IMR-90 (cell line): ENCODE data around the gene DCANP1. TPM values are rescaled to one million over a fixed set of nuclear protein-coding genes. Genes with fewer than 3 reads are reported as not detected.

Experiments
- ATAC-seq: fragments of 200-7000 bp; cut with Tn5 transposase; 2 replicates; pipeline ENCODE4 v1.9.1; 2020; ENCODE audit warnings: low read depth, mild to moderate bottlenecking, moderate library complexity
- BruUV-seq: library from RNA; stranded (reverse); fragments of 400-500 nt; replicated peaks from 2 replicates; lab custom pipeline; 2021; lab: Mats Ljungman, UMichigan
- CTCF ChIA-PET: fragments of 300-600 bp; formaldehyde crosslinking; extraction: SDS; loops from one replicate; lab custom pipeline; 2021; ENCODE audit warnings: antibody characterized with exemption; lab: Yijun Ruan, JAX
- POLR2A ChIA-PET: fragments of 300-600 bp; sonication (Branson Sonifier 250); formaldehyde crosslinking; loops from one replicate; lab custom pipeline; 2022; ENCODE audit warnings: antibody characterized with exemption; ENCODE audit not compliant: unreplicated experiment; lab: Charles Lee
- DNase-seq: peaks from one replicate; pipeline ENCODE4 v3.0.0; 2013
- H2AFZ ChIP-seq: replicated peaks from 2 replicates; pipeline ENCODE3; 2013; ENCODE audit warnings: low read length, mild to moderate bottlenecking; ENCODE audit not compliant: poor library complexity
- H2AK5ac ChIP-seq: 2 replicates; pipeline ENCODE4 v1.6.1; 2013; ENCODE audit warnings: low read depth, low read length, inconsistent platforms
- H2AK9ac ChIP-seq: replicated peaks from 2 replicates; pipeline ENCODE3; 2013; ENCODE audit warnings: mild to moderate bottlenecking, low read depth, low read length, moderate library complexity; ENCODE audit not compliant: poor library complexity
- H2BK120ac ChIP-seq: 2 replicates; pipeline ENCODE4 v1.6.1; 2013; ENCODE audit warnings: low read depth, low read length, inconsistent platforms
- H2BK15ac ChIP-seq: 3 replicates; pipeline ENCODE4 v1.6.1; 2013; ENCODE audit warnings: low read depth, low read length, inconsistent platforms
- H2BK20ac ChIP-seq: 2 replicates; pipeline ENCODE4 v1.6.1; 2013; ENCODE audit warnings: low read depth, mild to moderate bottlenecking, inconsistent platforms, low read length, moderate library complexity
- H2BK5ac ChIP-seq: 2 replicates; pipeline ENCODE4 v1.6.1; 2013; ENCODE audit warnings: mild to moderate bottlenecking, low read depth, low read length, inconsistent platforms; ENCODE audit not compliant: poor library complexity, severe bottlenecking
- H3K14ac ChIP-seq: replicated peaks from 2 replicates; pipeline ENCODE4 v1.6.1; 2013; ENCODE audit warnings: low read depth, low read length, inconsistent platforms
- H3K18ac ChIP-seq: 2 replicates; pipeline ENCODE4 v1.6.1; 2013; ENCODE audit warnings: low read depth, low read length, control low read depth
- H3K23ac ChIP-seq: 2 replicates; pipeline ENCODE4 v1.6.1; 2013; ENCODE audit warnings: low read depth, low read length, inconsistent platforms
- H3K27ac ChIP-seq: 2 replicates; pipeline ENCODE4 v1.5.1; 2013; ENCODE audit warnings: mild to moderate bottlenecking, control low read depth, low read length; ENCODE audit not compliant: insufficient read depth
- H3K27me3 ChIP-seq: 2 replicates; pipeline ENCODE4 v1.6.1; 2013; ENCODE audit warnings: low read length; ENCODE audit not compliant: control insufficient read depth, insufficient read depth
- H3K36me3 ChIP-seq: 2 replicates; pipeline ENCODE4 v1.6.1; 2013; ENCODE audit warnings: low read length, mixed read lengths; ENCODE audit not compliant: control insufficient read depth, insufficient read depth
- H3K4ac ChIP-seq: 2 replicates; pipeline ENCODE4 v1.6.1; 2013; ENCODE audit warnings: low read depth, low read length, inconsistent platforms
- H3K4me1 ChIP-seq: 2 replicates; pipeline ENCODE4 v1.6.1; 2013; ENCODE audit warnings: low read length, mixed read lengths; ENCODE audit not compliant: control insufficient read depth, insufficient read depth
- H3K4me2 ChIP-seq: 2 replicates; pipeline ENCODE4 v1.6.1; 2013; ENCODE audit warnings: low read depth, mild to moderate bottlenecking, control low read depth, low read length, moderate library complexity
- H3K4me3 ChIP-seq: 2 replicates; pipeline ENCODE4 v1.5.1; 2013; ENCODE audit warnings: low read depth, mild to moderate bottlenecking, control low read depth, low read length, moderate library complexity; ENCODE audit not compliant: insufficient read depth
- H3K56ac ChIP-seq: 2 replicates; pipeline ENCODE4 v1.6.1; 2013; ENCODE audit warnings: low read length, inconsistent platforms; ENCODE audit not compliant: insufficient read depth; ENCODE audit errors: extremely low read depth
- H3K79me1 ChIP-seq, 2 experiments: 2 replicates each; pipeline ENCODE4 v1.6.1; 2013; ENCODE audit warnings: low read length in 2 of 2, inconsistent platforms in 1 of 2, low read depth in 1 of 2
- H3K9ac ChIP-seq: 2 replicates; pipeline ENCODE4 v1.6.1; 2013; ENCODE audit warnings: low read depth, low read length, control low read depth
- H3K9me1 ChIP-seq: 2 replicates; pipeline ENCODE4 v1.6.1; 2013; ENCODE audit warnings: low read length, inconsistent platforms; ENCODE audit not compliant: insufficient read depth
- H3K9me3 ChIP-seq: 2 replicates; pipeline ENCODE4 v1.6.1; 2013; ENCODE audit warnings: low read length; ENCODE audit not compliant: control insufficient read depth, insufficient read depth
- H4K20me1 ChIP-seq: 2 replicates; pipeline ENCODE4 v1.6.1; 2013; ENCODE audit warnings: low read length, inconsistent platforms; ENCODE audit not compliant: insufficient read depth
- H4K5ac ChIP-seq: 2 replicates; pipeline ENCODE4 v1.6.1; 2013; ENCODE audit warnings: mild to moderate bottlenecking, low read depth, low read length, control low read depth
- H4K8ac ChIP-seq, 2 experiments: 2 replicates each; pipeline ENCODE4 v1.6.1; 2013; ENCODE audit warnings: low read depth in 2 of 2, low read length in 2 of 2, control low read depth in 1 of 2, inconsistent platforms in 1 of 2
- H4K91ac ChIP-seq: 2 replicates; pipeline ENCODE4 v1.6.1; 2013; ENCODE audit warnings: low read depth, low read length, inconsistent platforms; ENCODE audit not compliant: insufficient read depth
- BHLHE40 ChIP-seq: fragments of 150-350 bp; IDR thresholded peaks from 2 replicates; pipeline ENCODE4 v1.6.1; 2016; ENCODE audit warnings: mild to moderate bottlenecking, low read depth, low read length
- CEBPB ChIP-seq: IDR thresholded peaks from 2 replicates; pipeline ENCODE4 v1.6.1; 2012; ENCODE audit warnings: low read depth, low read length, improper control_type of control experiment
- CHD1 ChIP-seq: IDR thresholded peaks from 2 replicates; pipeline ENCODE4 v1.6.1; 2012; ENCODE audit warnings: low read depth, low read length, improper control_type of control experiment
- ELK1 ChIP-seq: fragments of 150-350 bp; IDR thresholded peaks from 2 replicates; pipeline ENCODE4 v1.6.1; 2016; ENCODE audit warnings: low read depth, mild to moderate bottlenecking, low read length, moderate library complexity, borderline replicate concordance
- FOS ChIP-seq: fragments of 150-350 bp; IDR thresholded peaks from 2 replicates; pipeline ENCODE4 v1.6.1; 2016; ENCODE audit warnings: low read depth, low read length
- MAFK ChIP-seq: IDR thresholded peaks from 2 replicates; pipeline ENCODE4 v1.6.1; 2012; ENCODE audit warnings: low read depth, low read length, improper control_type of control experiment
- MAZ ChIP-seq: IDR thresholded peaks from 2 replicates; pipeline ENCODE4 v1.6.1; 2012; ENCODE audit warnings: low read depth, mild to moderate bottlenecking, low read length, improper control_type of control experiment, moderate library complexity, borderline replicate concordance
- MXI1 ChIP-seq: IDR thresholded peaks from 2 replicates; pipeline ENCODE4 v1.6.1; 2012; ENCODE audit warnings: low read depth, mild to moderate bottlenecking, low read length, moderate library complexity, borderline replicate concordance
- NFE2L2 ChIP-seq: fragments of 150-350 bp; IDR thresholded peaks from 2 replicates; pipeline ENCODE4 v1.6.1; 2016; ENCODE audit warnings: low read depth, mild to moderate bottlenecking, low read length
- POLR2A ChIP-seq: IDR thresholded peaks from 2 replicates; pipeline ENCODE4 v1.6.1; 2012; ENCODE audit warnings: mild to moderate bottlenecking, low read depth, low read length
- RAD21 ChIP-seq: IDR thresholded peaks from 2 replicates; pipeline ENCODE4 v1.6.1; 2012; ENCODE audit warnings: low read length, improper control_type of control experiment
- RCOR1 ChIP-seq: IDR thresholded peaks from 2 replicates; pipeline ENCODE4 v1.6.1; 2012; ENCODE audit warnings: mild to moderate bottlenecking, low read length, improper control_type of control experiment; ENCODE audit not compliant: insufficient replicate concordance
- RFX5 ChIP-seq: IDR thresholded peaks from 2 replicates; pipeline ENCODE4 v1.8.0; 2012; ENCODE audit warnings: low read depth, mild to moderate bottlenecking, low read length, moderate library complexity
- SMC3 ChIP-seq: fragments of 150-350 bp; IDR thresholded peaks from 2 replicates; pipeline ENCODE4 v1.6.1; 2016; ENCODE audit warnings: low read depth, mild to moderate bottlenecking, antibody characterized with exemption, low read length, moderate library complexity
- WGBS, 2 experiments: methylation state at CpG; one replicate each; pipeline versions ENCODE4 v1.1.5 to v1.1.7; 2013; ENCODE audit warnings: missing lambda C conversion rate in 2 of 2; ENCODE audit not compliant: insufficient read length in 1 of 2; ENCODE audit errors: extremely low coverage in 2 of 2; 5-methylcytosine and 5-hydroxymethylcytosine counted together
- dilution Hi-C: fragments of 300-500 bp; cut with HindIII; formaldehyde crosslinking; loops from one replicate; pipeline ENCODE4 v1.14.3; 2018; ENCODE audit warnings: low sequenced_read_pairs; ENCODE audit not compliant: unreplicated experiment
- in situ Hi-C: fragments of 300-500 bp; cut with MboI; formaldehyde crosslinking; loops from 3 replicates; pipeline ENCODE4 v1.14.3; 2019; ENCODE audit warnings: low sequenced_read_pairs, inconsistent platforms, mixed read lengths
- intact Hi-C: fragments of 100-400 bp; cut with micrococcal nuclease; formaldehyde crosslinking; loops from 2 replicates; pipeline ENCODE4 v1.10.0; 2022
- polyA plus RNA-seq, 3 experiments: library from polyadenylated mRNA; depleted of rRNA; stranded (reverse); fragments of >200 nt; gene quantifications; 2 replicates each; pipeline ENCODE4 v1.2.3, GENCODE V29; 2012; ENCODE audit warnings: low replicate concordance in 1 of 3
- total RNA-seq: library from RNA; depleted of rRNA; stranded (reverse); fragments of >200 nt; gene quantifications from 2 replicates; pipeline ENCODE4 v1.2.3, GENCODE V29; 2012
- TF ChIP-seq, protein P1 (sequence below): conservative IDR thresholded peaks from 2 replicates; pipeline ENCODE4 v1.5.1; 2012; ENCODE audit warnings: mild to moderate bottlenecking, low read depth, low read length, improper control_type of control experiment

Gene DCANP1
- total and polyA plus RNA-seq, 2 of the 4 experiments (the other 2 are of a cell fraction): not detected

- ATAC-seq: no peak
- no TSS peak for BruUV-seq
- no peak overlapping the region for H3K4me3 ChIP-seq
- H3K9me3 ChIP-seq: no peaks in the 10 kb centered on the region; the same call in 1 of the 2 replicates
- dilution Hi-C loops (loop anchor here (25.0 kb wide), 1 partner anchor 88 kb away; no protein-coding TSS in a partner anchor), intact Hi-C loops (no loop called here), in situ Hi-C loops (no loop called here)
- no peak overlapping the region for H4K8ac ChIP-seq
- no peak overlapping the region for H3K9ac ChIP-seq
- no peak overlapping the region for H3K27ac ChIP-seq
- no peak overlapping the region for H2BK15ac ChIP-seq
- H4K20me1 ChIP-seq: no peaks in the 10 kb centered on the region
- DNase-seq: no peak
- H4K91ac ChIP-seq: no peak overlapping the region
- 100% methylated on average over 1 of the region's 12 CpGs; no CpG with 5 or more reads in 1 of the 2 experiments for WGBS, 2 experiments
- no peak overlapping the region for H3K14ac ChIP-seq
- no peaks in the 10 kb centered on the region for H3K79me1 ChIP-seq
- H3K4me1 ChIP-seq: no peaks in the 10 kb centered on the region
- ChIA-PET CTCF (interaction anchor here (1.4 kb wide), 1 partner anchor 8 kb away, joined by 4 read pairs; no protein-coding TSS in a partner anchor), POLR2A (no interaction called here)
- H3K36me3 ChIP-seq: no peaks in the 10 kb centered on the region
- no peak overlapping the region for H2BK5ac ChIP-seq
- no peak overlapping the region for H2AFZ ChIP-seq
- H3K9me1 ChIP-seq: no peaks in the 10 kb centered on the region
- no peak overlapping the region for H4K5ac ChIP-seq
- H3K4ac ChIP-seq: no peak overlapping the region
- H2BK20ac ChIP-seq: no peak overlapping the region
- no peak overlapping the region for H3K23ac ChIP-seq
- H2AK5ac ChIP-seq: no peak overlapping the region
- H3K18ac ChIP-seq: no peak overlapping the region
- no peak overlapping the region for H2AK9ac ChIP-seq
- H2BK120ac ChIP-seq: no peak overlapping the region
- H3K27me3 ChIP-seq: peaks cover 70% of the 10 kb centered on the region
- H3K56ac ChIP-seq: no peak overlapping the region
- H3K4me2 ChIP-seq: no peak overlapping the region
- TF ChIP-seq CHD1: no peak
- TF ChIP-seq, protein P1, sequence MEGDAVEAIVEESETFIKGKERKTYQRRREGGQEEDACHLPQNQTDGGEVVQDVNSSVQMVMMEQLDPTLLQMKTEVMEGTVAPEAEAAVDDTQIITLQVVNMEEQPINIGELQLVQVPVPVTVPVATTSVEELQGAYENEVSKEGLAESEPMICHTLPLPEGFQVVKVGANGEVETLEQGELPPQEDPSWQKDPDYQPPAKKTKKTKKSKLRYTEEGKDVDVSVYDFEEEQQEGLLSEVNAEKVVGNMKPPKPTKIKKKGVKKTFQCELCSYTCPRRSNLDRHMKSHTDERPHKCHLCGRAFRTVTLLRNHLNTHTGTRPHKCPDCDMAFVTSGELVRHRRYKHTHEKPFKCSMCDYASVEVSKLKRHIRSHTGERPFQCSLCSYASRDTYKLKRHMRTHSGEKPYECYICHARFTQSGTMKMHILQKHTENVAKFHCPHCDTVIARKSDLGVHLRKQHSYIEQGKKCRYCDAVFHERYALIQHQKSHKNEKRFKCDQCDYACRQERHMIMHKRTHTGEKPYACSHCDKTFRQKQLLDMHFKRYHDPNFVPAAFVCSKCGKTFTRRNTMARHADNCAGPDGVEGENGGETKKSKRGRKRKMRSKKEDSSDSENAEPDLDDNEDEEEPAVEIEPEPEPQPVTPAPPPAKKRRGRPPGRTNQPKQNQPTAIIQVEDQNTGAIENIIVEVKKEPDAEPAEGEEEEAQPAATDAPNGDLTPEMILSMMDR: no peak
- no peak for TF ChIP-seq POLR2A
- no peak for TF ChIP-seq SMC3
- no peak for TF ChIP-seq NFE2L2
- no peak for TF ChIP-seq RCOR1
- TF ChIP-seq MXI1: no peak
- TF ChIP-seq MAZ: no peak
- TF ChIP-seq RAD21: no peak
- TF ChIP-seq FOS: no peak
- no peak for TF ChIP-seq RFX5
- no peak for TF ChIP-seq CEBPB
- no peak for TF ChIP-seq ELK1
- no peak for TF ChIP-seq MAFK
- no peak for TF ChIP-seq BHLHE40
These were observed 27.0 kb upstream of the DCANP1 start for GRCh38 chr5:135473956-135474670.
